GM12801 (cell line): Measurements from ENCODE around the gene ISL2.

Experiments
- TF ChIP-seq, protein P1 (sequence below): IDR thresholded peaks from one replicate; pipeline ENCODE4 v1.5.1; 2011; ENCODE audit warnings: control low read depth; ENCODE audit not compliant: insufficient read length; ENCODE audit errors: extremely low read depth

Gene ISL2

DNA sequence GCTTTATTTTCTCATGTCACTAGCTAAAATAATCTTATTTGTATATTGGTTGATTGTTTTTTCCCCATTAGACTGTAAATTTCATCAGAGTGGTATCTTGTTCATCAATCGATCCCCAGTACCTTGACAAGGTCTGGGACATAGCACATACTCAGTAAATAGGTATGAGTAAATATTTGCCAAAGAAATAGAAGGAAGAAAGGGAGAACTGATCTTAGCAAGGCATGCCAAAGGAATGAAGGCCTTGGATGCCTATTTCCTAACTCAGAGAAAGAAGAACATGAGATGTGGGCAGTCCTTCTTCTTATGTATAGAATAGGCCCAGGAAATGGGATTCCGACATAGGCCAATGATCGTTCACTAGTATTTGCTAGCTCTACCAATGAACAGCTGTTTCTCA, 54.7 kb downstream of the ISL2 start:
- TF ChIP-seq, protein P1, sequence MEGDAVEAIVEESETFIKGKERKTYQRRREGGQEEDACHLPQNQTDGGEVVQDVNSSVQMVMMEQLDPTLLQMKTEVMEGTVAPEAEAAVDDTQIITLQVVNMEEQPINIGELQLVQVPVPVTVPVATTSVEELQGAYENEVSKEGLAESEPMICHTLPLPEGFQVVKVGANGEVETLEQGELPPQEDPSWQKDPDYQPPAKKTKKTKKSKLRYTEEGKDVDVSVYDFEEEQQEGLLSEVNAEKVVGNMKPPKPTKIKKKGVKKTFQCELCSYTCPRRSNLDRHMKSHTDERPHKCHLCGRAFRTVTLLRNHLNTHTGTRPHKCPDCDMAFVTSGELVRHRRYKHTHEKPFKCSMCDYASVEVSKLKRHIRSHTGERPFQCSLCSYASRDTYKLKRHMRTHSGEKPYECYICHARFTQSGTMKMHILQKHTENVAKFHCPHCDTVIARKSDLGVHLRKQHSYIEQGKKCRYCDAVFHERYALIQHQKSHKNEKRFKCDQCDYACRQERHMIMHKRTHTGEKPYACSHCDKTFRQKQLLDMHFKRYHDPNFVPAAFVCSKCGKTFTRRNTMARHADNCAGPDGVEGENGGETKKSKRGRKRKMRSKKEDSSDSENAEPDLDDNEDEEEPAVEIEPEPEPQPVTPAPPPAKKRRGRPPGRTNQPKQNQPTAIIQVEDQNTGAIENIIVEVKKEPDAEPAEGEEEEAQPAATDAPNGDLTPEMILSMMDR: no peak

DNA sequence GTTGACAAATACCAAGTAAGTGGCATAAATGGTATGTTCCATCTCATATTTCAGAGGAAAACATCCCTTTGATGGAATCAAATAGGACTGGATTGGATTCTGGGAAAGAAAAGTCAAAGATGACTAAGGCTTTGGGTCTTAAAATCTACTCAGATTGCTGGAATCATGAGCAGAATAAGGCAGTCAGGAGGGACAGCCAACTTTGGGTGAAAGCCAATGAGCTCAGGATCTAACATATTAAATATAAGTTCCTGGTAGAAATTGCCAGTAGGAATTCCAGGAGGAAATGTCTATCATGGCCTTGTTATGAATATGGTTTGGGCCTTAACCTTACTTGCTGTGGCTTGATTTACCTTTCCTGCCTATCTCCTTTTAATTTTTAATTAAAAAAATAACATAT, 55.3 kb downstream of the ISL2 start:
- TF ChIP-seq, protein P1: no peak
